Stimulated activated CD4-positive, alpha-beta T cell treated with anti-CD3 and anti-CD28 coated beads, Interleukin-12 subunit alpha, Interleukin-12 subunit beta, amount 100 ng/mL, for 48 hours (primary cell): ENCODE measurements around the gene ASPRV1.

Experiments
- DNase-seq, 3 donors: peaks; one replicate each; pipeline ENCODE4 v3.0.0-alpha.2; 2020; ENCODE audit warnings: low read depth in 2 of 3, low spot score in 1 of 3

Gene ASPRV1

DNA sequence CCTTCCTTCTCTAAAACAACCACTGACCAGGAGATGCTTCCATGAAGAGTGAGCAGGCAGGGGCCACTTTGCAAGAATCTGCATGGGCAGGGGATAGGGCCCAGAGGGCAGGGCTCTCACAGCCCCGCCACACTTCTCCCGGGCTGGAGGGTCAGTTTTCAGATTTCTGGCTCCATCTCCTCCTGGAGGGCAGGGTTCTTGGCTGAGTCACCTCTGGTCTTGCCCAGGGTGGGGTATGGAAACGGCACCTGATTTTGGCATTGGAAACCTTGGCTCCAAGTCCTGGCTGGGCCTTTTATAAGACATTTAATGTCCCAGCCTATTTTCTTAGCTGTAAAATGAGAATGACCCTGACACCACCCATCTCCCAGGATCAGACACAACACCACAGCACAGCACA lies 27.6 kb upstream of the ASPRV1 start:
- no peak for DNase-seq

GRCh38 chr2:69988086-69988635 lies 26.7 kb upstream of the ASPRV1 start:
- DNase-seq: no peak

DNA sequence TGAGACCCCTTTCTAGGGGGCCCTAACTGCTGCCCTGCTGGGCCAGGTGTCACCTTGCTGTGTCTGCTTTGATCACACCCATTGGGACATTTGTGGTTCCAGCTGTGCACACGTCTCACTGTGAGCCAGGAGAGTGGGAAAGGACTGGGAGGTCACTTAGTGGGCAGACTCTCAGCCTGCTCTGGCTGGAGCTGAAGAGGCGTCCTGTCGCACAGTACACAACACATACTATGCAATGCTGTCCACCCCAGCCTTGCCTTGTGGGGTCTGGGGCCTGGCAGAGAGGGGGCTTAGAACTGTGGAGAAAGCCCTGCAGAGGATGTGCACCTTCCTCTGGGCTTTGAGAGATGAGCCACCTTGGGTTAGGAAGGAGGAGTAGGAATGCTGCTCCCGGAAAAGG lies 25.3 kb upstream of the ASPRV1 start:
- no peak for DNase-seq

- no peak for DNase-seq
Observed at GRCh38 chr2:69985688-69986087, 24.3 kb upstream of the ASPRV1 start.

DNA sequence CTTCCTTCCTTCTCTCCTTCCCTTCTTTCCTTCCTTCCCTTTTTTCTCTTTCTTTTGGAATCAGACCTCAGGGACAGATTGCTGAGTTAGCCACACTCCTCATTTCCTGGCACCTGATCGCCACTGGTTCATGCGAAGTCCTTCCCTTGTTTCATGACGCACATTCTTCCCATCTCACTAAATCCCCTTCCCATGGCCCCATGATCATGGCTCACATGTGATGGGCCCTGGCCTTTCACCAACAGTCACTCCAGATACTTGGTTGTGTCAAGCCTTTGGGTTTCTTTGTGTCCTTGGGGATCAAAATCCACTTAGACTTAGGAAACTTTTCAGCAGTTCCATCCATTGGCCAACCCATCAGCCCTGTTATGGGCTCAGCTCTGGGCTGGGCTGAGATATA lies 23.8 kb upstream of the ASPRV1 start:
- DNase-seq: no peak

DNA sequence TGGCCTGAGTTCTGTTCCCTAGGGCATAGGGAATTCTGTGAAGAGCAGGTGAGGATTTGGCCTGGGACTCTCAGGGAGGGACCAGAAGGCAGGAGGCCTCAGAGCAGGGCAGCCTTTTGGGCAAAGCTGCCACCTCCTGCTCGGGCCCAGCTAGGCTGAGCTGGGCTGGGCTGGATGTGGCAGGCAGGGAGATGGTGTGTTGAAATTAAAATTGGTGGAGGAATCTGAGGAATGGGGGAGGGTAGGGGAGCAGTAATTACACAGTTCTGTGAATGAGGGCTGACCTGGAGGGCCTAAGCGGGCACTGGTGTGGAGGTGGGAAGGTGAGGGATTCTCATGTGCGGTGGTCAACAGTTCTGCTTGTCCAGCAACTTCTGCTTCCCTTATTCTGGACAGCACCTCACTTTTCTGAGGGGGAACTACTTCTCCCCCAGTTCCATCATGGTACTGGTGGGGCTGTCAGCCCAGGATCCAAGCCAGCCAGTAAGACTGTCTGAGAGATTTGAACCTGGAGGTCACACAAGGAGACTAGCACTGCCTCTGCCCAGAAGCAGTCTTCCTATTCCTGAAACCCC lies 22.0 kb upstream of the ASPRV1 start:
- DNase-seq: no peak

GRCh38 chr2:69979902-69980807 lies 18.7 kb upstream of the ASPRV1 start:
- no peak for DNase-seq

DNA sequence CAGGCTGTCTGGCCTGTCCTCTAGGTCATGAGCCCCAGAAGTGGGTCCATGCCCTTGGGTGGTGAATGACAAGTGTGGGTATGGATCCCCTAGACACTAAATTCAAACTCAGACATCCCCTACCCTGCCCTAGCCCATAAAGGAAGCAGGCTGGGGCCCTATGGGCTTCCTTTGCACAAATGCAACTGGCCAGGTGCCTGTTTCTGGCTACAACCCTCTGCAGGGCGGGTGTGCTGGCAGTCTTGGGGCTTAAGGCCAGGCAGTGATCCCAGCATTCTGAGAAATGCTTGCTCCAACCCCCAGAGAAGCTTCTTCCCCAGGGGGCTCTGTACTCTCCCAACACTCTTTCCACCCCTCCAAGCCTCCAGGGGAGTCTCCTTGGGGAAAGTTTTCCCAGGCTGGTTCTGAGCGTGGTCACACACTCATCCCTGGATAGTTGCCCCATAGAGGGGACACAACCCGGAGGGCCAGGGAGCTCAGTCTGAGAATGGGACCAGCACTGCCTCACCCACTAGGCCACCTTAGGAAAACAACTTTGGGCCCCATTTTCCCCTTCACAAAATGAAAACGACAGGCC lies 16.6 kb upstream of the ASPRV1 start:
- no peak for DNase-seq

- no peak for DNase-seq
Observed at GRCh38 chr2:69977186-69977585, 15.8 kb upstream of the ASPRV1 start.

DNA sequence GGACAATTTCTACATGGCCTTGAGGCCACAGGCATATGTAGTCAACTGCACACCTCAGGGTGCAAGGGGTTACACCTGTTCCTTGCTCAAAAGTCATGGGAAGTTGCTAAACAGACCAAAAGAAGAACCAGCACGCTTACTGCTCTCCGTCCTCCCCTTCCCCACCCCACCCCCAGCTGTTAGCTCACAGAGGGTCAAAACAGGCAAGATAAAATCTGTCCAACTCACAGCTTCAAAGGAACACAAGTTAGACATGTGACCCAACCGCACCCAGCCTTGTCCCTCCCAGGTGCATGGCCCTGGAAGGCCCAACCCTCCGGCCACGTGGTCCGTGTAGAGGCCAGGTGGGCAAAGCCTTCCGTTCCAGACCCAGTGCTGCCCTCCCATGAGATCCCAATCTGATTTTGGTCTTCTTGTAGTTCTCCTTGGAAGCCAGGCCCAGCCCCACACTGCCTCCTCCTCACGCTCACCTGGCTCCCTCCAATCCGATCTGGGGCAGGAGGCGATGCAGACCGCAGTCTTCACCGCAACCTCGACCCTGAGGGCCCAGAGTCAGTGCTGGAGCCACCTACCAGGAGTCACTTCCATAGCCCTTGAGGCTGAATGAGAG lies 14.5 kb upstream of the ASPRV1 start:
- DNase-seq: no peak

- DNase-seq: no peak
Observed at GRCh38 chr2:69975136-69975852, 13.9 kb upstream of the ASPRV1 start.

- no peak for DNase-seq
Observed at GRCh38 chr2:69973335-69973735, 11.9 kb upstream of the ASPRV1 start.

GRCh38 chr2:69972822-69973221 lies 11.4 kb upstream of the ASPRV1 start:
- no peak for DNase-seq

DNA sequence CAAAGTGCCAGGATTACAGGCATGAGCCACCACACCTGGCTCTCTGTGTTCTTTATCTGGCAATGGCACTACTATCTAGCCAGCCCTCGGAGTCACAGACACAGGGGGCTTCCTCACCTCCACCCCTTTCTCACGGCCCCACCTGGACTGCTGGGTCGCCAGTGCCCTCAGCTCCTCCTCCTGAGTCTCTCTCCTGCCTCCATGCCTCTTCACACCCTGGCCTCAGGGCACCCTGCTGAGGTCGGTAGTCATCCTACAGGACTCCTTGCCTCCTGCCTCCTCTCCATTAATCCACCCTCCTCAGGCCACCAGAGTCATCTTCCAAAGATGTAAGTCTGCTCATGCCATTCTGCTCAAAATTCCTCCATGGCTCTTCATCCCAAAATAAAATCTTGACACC lies 8.6 kb upstream of the ASPRV1 start:
- no peak for DNase-seq

GRCh38 chr2:69969126-69969983 lies 7.9 kb upstream of the ASPRV1 start:
- no peak for DNase-seq

GRCh38 chr2:69968609-69969008 lies 7.2 kb upstream of the ASPRV1 start:
- no peak for DNase-seq

- DNase-seq: no peak
Observed at GRCh38 chr2:69966496-69966895, 5.1 kb upstream of the ASPRV1 start.

DNA sequence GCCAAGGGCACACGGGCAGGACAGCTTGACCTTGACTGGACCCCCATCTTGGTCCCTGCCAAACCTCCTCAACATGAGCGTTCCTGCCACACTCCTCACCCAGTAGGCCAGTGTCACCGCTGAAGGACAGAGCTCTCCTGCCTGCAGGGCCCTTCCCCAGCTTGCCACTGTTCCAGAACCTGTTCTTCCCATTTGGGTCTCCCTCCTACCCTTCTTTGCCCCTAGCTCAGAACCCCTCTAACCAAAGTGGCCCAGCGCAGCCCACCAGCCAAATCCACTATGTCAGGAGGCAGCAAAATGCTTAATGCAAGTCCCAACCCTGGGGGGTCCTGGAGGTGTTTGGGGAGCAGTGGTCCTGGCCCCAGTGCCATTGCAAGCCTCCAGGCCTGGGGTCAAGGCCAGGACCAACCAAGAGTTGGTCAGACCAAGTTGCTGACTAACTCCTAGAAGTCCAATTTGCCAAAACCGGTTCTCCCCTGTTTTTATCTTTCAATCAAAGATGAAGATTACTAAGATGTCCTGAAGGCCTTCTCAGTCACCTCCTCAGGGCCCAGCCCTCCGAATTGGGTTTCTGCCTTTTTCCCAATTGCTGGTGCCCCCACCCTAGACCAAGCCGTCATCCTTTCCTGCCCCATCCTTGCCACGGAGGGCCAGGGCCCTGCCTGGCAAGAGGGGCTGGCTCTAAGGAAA lies 4.5 kb upstream of the ASPRV1 start:
- DNase-seq: no peak

GRCh38 chr2:69964353-69964841 lies 3.0 kb upstream of the ASPRV1 start:
- no peak for DNase-seq
